BE2C (cell line): ENCODE data around the gene STRN.

Experiments
- DNase-seq: peaks from one replicate; pipeline ENCODE4 v3.0.0-alpha.2; 2020
- H3K27me3 ChIP-seq: fragments of 250-450 bp; sonication (Bioruptor Pico); 2 replicates; pipeline ENCODE4 v1.5.1; 2020; ENCODE audit warnings: mild to moderate bottlenecking
- H3K36me3 ChIP-seq: fragments of 250-450 bp; sonication (Bioruptor Pico); 2 replicates; pipeline ENCODE4 v1.5.1; 2020; ENCODE audit warnings: mild to moderate bottlenecking
- H3K4me1 ChIP-seq: fragments of 250-450 bp; sonication (Bioruptor Pico); 2 replicates; pipeline ENCODE4 v1.5.1; 2020
- H3K4me3 ChIP-seq: 2 replicates; pipeline ENCODE4 v1.5.1; 2011; ENCODE audit warnings: low read depth, low read length
- H3K9me3 ChIP-seq: fragments of 250-450 bp; sonication (Bioruptor Pico); 2 replicates; pipeline ENCODE4 v1.5.1; 2020
- TF ChIP-seq, protein P1 (sequence below): IDR thresholded peaks from 2 replicates; pipeline ENCODE4 v1.5.1; 2012; ENCODE audit warnings: mild to moderate bottlenecking, low read depth, low read length

The STRN gene

DNA sequence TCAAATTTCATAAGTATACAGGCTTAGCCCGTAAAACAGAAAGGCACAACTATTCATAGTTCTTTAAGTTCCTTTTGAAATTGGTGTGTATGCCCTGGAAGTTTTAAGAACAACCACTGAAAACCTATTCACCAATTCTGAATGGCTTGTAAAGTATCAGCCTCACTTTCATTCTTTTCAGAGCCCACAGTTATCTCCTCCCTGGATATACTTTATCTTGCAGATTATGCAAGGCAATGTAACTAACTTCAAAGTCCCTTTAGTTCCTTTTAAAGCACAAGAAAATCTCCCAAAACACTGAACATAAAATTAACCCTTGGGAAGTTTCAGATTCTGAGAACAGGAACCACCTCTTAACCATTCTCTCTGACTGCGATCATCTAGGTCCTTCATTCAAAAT, 1.1 kb downstream of the STRN start:
- no peaks in the 10 kb centered on the region for H3K9me3 ChIP-seq
- no peaks in the 10 kb centered on the region for H3K36me3 ChIP-seq
- TF ChIP-seq, protein P1, sequence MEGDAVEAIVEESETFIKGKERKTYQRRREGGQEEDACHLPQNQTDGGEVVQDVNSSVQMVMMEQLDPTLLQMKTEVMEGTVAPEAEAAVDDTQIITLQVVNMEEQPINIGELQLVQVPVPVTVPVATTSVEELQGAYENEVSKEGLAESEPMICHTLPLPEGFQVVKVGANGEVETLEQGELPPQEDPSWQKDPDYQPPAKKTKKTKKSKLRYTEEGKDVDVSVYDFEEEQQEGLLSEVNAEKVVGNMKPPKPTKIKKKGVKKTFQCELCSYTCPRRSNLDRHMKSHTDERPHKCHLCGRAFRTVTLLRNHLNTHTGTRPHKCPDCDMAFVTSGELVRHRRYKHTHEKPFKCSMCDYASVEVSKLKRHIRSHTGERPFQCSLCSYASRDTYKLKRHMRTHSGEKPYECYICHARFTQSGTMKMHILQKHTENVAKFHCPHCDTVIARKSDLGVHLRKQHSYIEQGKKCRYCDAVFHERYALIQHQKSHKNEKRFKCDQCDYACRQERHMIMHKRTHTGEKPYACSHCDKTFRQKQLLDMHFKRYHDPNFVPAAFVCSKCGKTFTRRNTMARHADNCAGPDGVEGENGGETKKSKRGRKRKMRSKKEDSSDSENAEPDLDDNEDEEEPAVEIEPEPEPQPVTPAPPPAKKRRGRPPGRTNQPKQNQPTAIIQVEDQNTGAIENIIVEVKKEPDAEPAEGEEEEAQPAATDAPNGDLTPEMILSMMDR = no peak
- H3K4me3 ChIP-seq = peak overlapping the region; percentile 83
- H3K4me1 ChIP-seq = peaks cover 3% of the 10 kb centered on the region
- DNase-seq = no peak
- no peaks in the 10 kb centered on the region for H3K27me3 ChIP-seq

DNA sequence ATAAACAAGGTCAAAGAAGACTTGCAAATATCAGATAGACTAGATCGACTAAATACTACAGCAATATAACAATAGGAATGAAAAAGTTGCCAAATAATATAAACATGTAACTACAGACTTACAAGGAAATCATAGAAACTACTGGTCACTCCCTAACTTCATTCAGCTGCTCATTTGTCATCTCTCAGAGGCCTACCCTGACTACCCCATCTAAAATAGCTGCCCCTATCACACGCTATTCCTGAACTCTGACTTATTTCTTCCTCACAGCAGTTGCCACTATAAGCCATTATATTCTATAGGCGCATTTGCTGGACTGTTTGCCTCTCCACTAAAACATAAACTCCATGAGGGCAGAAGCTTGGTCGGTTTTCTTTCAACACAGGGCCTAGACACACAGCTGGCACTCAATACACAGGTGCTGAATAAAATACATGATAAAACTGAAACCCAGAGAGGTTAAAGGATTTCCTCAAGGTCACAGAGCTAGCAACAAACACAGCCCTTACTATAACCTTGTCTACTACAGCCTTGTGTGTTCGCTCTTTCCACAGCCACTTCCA, 1.8 kb downstream of the STRN start:
- peak overlapping the region; percentile 83; the same call in 1 of the 2 replicates for H3K4me3 ChIP-seq
- no peaks in the 10 kb centered on the region for H3K36me3 ChIP-seq
- no peaks in the 10 kb centered on the region for H3K27me3 ChIP-seq
- TF ChIP-seq, protein P1 = no peak
- no peaks in the 10 kb centered on the region for H3K9me3 ChIP-seq
- no peak for DNase-seq
- peaks cover 3% of the 10 kb centered on the region for H3K4me1 ChIP-seq

DNA sequence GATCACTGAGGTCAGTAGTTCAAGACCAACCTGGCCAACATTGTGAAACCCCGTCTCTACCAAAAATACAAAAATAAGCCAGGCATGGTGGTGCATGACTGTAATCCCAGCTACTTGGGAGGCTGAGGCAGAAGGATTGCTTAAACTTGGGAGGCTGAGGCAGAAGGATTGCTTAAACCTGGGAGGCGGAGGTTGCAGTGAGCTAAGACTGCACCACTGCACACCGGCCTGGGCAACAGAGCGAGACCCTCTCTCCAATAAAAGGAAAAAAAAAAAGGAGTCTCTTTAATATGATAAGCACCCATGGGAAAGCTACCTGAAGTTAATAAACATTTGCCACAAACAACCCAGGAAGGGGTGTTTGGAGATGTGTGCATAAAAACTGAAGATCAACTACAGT, 2.6 kb downstream of the STRN start:
- TF ChIP-seq, protein P1 = no peak
- Histone ChIP-seq H3K9me3 (no peaks in the 10 kb centered on the region), H3K27me3 (no peaks in the 10 kb centered on the region), H3K36me3 (no peaks in the 10 kb centered on the region), H3K4me3 (no peak overlapping the region), H3K4me1 (peaks cover 3% of the 10 kb centered on the region)
- DNase-seq = no peak

DNA sequence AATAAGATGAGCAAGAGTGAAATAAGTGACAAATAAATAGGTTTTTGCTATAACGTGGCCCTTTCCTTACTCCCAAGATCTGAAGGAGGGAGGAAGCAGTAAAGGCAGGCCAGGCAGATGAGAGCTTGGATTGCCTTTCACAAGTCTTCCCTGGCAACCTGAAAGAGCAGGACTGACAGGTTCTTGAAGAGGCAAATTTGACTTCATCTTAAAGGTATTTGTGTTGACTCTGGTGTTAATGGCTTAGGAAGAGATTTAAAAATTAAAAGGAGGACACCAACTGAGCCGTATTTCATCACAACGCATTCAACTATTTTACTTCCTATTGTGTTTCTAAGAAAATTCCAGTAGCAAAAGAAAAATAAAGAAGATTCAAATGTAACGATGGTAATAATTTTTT, 3.2 kb downstream of the STRN start:
- DNase-seq = no peak
- Histone ChIP-seq H3K9me3 (no peaks in the 10 kb centered on the region), H3K27me3 (no peaks in the 10 kb centered on the region), H3K4me1 (peaks cover 3% of the 10 kb centered on the region), H3K36me3 (no peaks in the 10 kb centered on the region), H3K4me3 (no peak overlapping the region)
- TF ChIP-seq, protein P1 = no peak

DNA sequence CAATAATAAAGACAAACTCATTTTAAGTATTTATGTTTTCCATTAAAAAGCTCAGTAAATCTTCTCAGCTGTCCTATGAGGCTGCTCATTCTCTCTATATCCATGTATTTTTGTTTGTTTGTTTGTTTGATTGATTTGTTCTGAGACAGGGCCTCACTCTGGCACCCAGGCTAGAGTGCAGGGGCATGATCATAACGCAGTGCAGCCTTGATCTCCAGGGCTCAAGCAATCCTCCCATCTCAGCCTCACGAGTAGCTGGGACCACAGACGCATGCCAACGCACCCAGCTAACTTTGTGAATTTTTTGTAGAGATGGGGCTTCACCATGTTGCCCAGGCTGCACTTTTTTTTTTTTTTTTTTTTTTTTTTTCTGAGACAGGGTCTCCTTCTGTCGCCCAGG, 5.6 kb downstream of the STRN start:
- Histone ChIP-seq H3K9me3 (no peaks in the 10 kb centered on the region), H3K27me3 (no peaks in the 10 kb centered on the region), H3K4me1 (no peaks in the 10 kb centered on the region; the same call in 1 of the 2 replicates), H3K4me3 (no peak overlapping the region), H3K36me3 (no peaks in the 10 kb centered on the region)
- DNase-seq = no peak
- TF ChIP-seq, protein P1 = no peak

DNA sequence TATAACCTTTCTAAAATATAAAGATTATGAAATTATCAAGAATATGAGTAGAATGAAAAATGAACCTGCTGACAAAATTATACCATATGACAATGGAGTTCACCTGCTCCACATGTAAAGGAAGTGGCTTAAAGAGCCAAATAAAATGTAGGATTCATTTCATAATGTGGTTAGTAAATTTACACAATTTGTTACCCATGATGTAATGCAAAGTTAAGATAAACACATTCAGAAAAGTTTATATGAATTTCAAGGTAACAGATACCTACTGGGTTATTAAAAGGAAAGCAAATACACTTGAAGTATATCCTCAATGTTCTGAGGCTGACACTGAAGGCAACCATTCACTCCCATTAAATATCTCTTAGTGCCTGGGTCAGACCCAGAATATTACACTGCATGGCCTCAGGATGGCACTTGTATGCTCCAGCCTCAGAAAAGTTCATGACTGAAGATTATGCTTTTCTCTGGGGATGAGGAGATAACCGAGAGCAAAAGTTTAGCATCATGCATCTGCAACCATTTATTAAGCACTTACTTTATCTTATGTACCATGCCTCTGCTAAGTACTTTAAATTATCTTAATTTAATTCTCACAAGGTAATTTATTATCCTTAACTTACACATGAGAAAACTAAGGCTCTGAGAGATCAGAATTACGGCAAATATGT, 6.2 kb downstream of the STRN start:
- no peaks in the 10 kb centered on the region for H3K27me3 ChIP-seq
- no peaks in the 10 kb centered on the region; the same call in 1 of the 2 replicates for H3K4me1 ChIP-seq
- no peak overlapping the region for H3K4me3 ChIP-seq
- H3K9me3 ChIP-seq = no peaks in the 10 kb centered on the region
- TF ChIP-seq, protein P1 = peak; percentile 31
- H3K36me3 ChIP-seq = no peaks in the 10 kb centered on the region
- DNase-seq = peak; percentile 28
